Skeletal muscle satellite cell (primary cell): Measurements from ENCODE around the gene VPS39.

Source experiments
- H3K27me3 ChIP-seq: 2 replicates; pipeline ENCODE4 v1.7.0; 2013; ENCODE audit warnings: low read length; ENCODE audit not compliant: control insufficient read depth, insufficient read depth
- H3K36me3 ChIP-seq: 2 replicates; pipeline ENCODE4 v1.7.0; 2013; ENCODE audit warnings: mild to moderate bottlenecking, control low read depth, low read length; ENCODE audit not compliant: insufficient read depth
- H3K4me1 ChIP-seq: 2 replicates; pipeline ENCODE4 v1.7.0; 2013; ENCODE audit warnings: low read length; ENCODE audit not compliant: control insufficient read depth, insufficient read depth
- H3K4me2 ChIP-seq: 2 replicates; pipeline ENCODE4 v1.7.0; 2013; ENCODE audit warnings: mild to moderate bottlenecking, low read length
- H3K4me3 ChIP-seq: 2 replicates; pipeline ENCODE4 v1.7.0; 2013; ENCODE audit warnings: low read length
- H3K9ac ChIP-seq: 2 replicates; pipeline ENCODE4 v1.7.0; 2013; ENCODE audit warnings: mild to moderate bottlenecking, low read depth, low read length, moderate library complexity
- H3K9me3 ChIP-seq: replicated peaks from 2 replicates; pipeline ENCODE4 v1.7.0; 2013; ENCODE audit warnings: mild to moderate bottlenecking, control low read depth, low read length

VPS39 gene

GRCh38 chr15:42218953-42219592 is 11.0 kb upstream of the VPS39 start:
- H3K4me3 ChIP-seq: no peak overlapping the region
- no peaks in the 10 kb centered on the region for H3K9me3 ChIP-seq
- no peaks in the 10 kb centered on the region for H3K4me1 ChIP-seq
- no peak overlapping the region for H3K4me2 ChIP-seq
- H3K36me3 ChIP-seq: peaks cover 64% of the 10 kb centered on the region
- no peak overlapping the region for H3K9ac ChIP-seq
- H3K27me3 ChIP-seq: no peaks in the 10 kb centered on the region

GRCh38 chr15:42217568-42217967 is 9.5 kb upstream of the VPS39 start:
- no peaks in the 10 kb centered on the region for H3K9me3 ChIP-seq
- no peaks in the 10 kb centered on the region for H3K27me3 ChIP-seq
- H3K9ac ChIP-seq: no peak overlapping the region
- H3K36me3 ChIP-seq: peaks cover 76% of the 10 kb centered on the region
- no peak overlapping the region for H3K4me3 ChIP-seq
- H3K4me2 ChIP-seq: no peak overlapping the region
- no peaks in the 10 kb centered on the region for H3K4me1 ChIP-seq

- no peaks in the 10 kb centered on the region for H3K9me3 ChIP-seq
- peaks cover 80% of the 10 kb centered on the region for H3K36me3 ChIP-seq
- no peak overlapping the region for H3K9ac ChIP-seq
- H3K4me2 ChIP-seq: no peak overlapping the region
- H3K4me3 ChIP-seq: no peak overlapping the region
- no peaks in the 10 kb centered on the region for H3K4me1 ChIP-seq
- no peaks in the 10 kb centered on the region for H3K27me3 ChIP-seq
Measured at GRCh38 chr15:42215913-42216829, 8.1 kb upstream of the VPS39 start.

GRCh38 chr15:42214600-42214999 is 6.5 kb upstream of the VPS39 start:
- no peak overlapping the region for H3K9ac ChIP-seq
- H3K4me3 ChIP-seq: no peak overlapping the region
- H3K27me3 ChIP-seq: no peaks in the 10 kb centered on the region
- H3K4me2 ChIP-seq: no peak overlapping the region
- no peaks in the 10 kb centered on the region for H3K9me3 ChIP-seq
- no peaks in the 10 kb centered on the region for H3K4me1 ChIP-seq
- peaks cover 85% of the 10 kb centered on the region for H3K36me3 ChIP-seq

- H3K4me2 ChIP-seq: no peak overlapping the region
- H3K9me3 ChIP-seq: no peaks in the 10 kb centered on the region
- H3K36me3 ChIP-seq: peaks cover 82% of the 10 kb centered on the region
Measured at GRCh38 chr15:42213511-42213910, 5.4 kb upstream of the VPS39 start.

GRCh38 chr15:42210696-42211095 is 2.6 kb upstream of the VPS39 start:
- H3K36me3 ChIP-seq: peaks cover 62% of the 10 kb centered on the region
- H3K4me2 ChIP-seq: no peak overlapping the region
- H3K4me3 ChIP-seq: no peak overlapping the region

More at GRCh38 chr15:42213511-42213910, 5.4 kb upstream of the VPS39 start:
- H3K27me3 ChIP-seq: no peaks in the 10 kb centered on the region
- H3K9ac ChIP-seq: no peak overlapping the region
- H3K4me3 ChIP-seq: no peak overlapping the region
- peaks cover under 1% of the 10 kb centered on the region for H3K4me1 ChIP-seq

GRCh38 chr15:42206406-42206805 is 1.7 kb downstream of the VPS39 start:
- H3K4me3 ChIP-seq: no peak overlapping the region
- H3K9ac ChIP-seq: no peak overlapping the region
- H3K4me1 ChIP-seq: peaks cover 14% of the 10 kb centered on the region
- peak overlapping the region; percentile 86 for H3K4me2 ChIP-seq
- H3K36me3 ChIP-seq: peaks cover 33% of the 10 kb centered on the region
- no peaks in the 10 kb centered on the region for H3K9me3 ChIP-seq
- H3K27me3 ChIP-seq: no peaks in the 10 kb centered on the region

More at GRCh38 chr15:42210696-42211095, 2.6 kb upstream of the VPS39 start:
- no peaks in the 10 kb centered on the region for H3K27me3 ChIP-seq
- peaks cover 14% of the 10 kb centered on the region for H3K4me1 ChIP-seq
- H3K9me3 ChIP-seq: no peaks in the 10 kb centered on the region
- H3K9ac ChIP-seq: no peak overlapping the region

GRCh38 chr15:42203891-42204290 is 4.2 kb downstream of the VPS39 start:
- Histone ChIP-seq H3K9ac (no peak overlapping the region), H3K4me3 (no peak overlapping the region), H3K27me3 (no peaks in the 10 kb centered on the region), H3K4me1 (peaks cover 14% of the 10 kb centered on the region), H3K36me3 (peaks cover 13% of the 10 kb centered on the region), H3K9me3 (no peaks in the 10 kb centered on the region), H3K4me2 (no peak overlapping the region)

- Histone ChIP-seq H3K4me3 (no peak overlapping the region), H3K36me3 (peaks cover 17% of the 10 kb centered on the region), H3K9ac (no peak overlapping the region), H3K4me1 (peaks cover 13% of the 10 kb centered on the region), H3K9me3 (no peaks in the 10 kb centered on the region), H3K4me2 (no peak overlapping the region), H3K27me3 (no peaks in the 10 kb centered on the region)
Measured at GRCh38 chr15:42202653-42203052, 5.5 kb downstream of the VPS39 start.

GRCh38 chr15:42201801-42202200 is 6.3 kb downstream of the VPS39 start:
- H3K27me3 ChIP-seq: no peaks in the 10 kb centered on the region
- peaks cover 21% of the 10 kb centered on the region for H3K36me3 ChIP-seq
- no peaks in the 10 kb centered on the region for H3K9me3 ChIP-seq

GRCh38 chr15:42199126-42199525 is 9.0 kb downstream of the VPS39 start:
- Histone ChIP-seq H3K4me1 (peaks cover 4% of the 10 kb centered on the region), H3K36me3 (peaks cover 17% of the 10 kb centered on the region), H3K27me3 (no peaks in the 10 kb centered on the region), H3K4me3 (no peak overlapping the region), H3K9ac (no peak overlapping the region), H3K9me3 (no peaks in the 10 kb centered on the region), H3K4me2 (no peak overlapping the region)

More at GRCh38 chr15:42201801-42202200, 6.3 kb downstream of the VPS39 start:
- H3K4me3 ChIP-seq: no peak overlapping the region
- no peak overlapping the region for H3K9ac ChIP-seq
- no peak overlapping the region for H3K4me2 ChIP-seq
- peaks cover 8% of the 10 kb centered on the region for H3K4me1 ChIP-seq
